GM18507 (cell line): ENCODE measurements around the gene THSD4.
A peak's percentile ranks its signal among the peaks of the same experiment; 100 is the strongest.

Source experiments
- DNase-seq: peaks from one replicate; pipeline ENCODE4 v3.0.0; 2011; ENCODE audit warnings: low read depth; ENCODE audit not compliant: insufficient read length; ENCODE audit errors: extremely low spot score
- FAIRE-seq: peaks from 2 replicates; lab custom pipeline; 2011; peaks lifted over from hg19 to GRCh38; lab: Jason Lieb, UNC

Gene THSD4

DNA sequence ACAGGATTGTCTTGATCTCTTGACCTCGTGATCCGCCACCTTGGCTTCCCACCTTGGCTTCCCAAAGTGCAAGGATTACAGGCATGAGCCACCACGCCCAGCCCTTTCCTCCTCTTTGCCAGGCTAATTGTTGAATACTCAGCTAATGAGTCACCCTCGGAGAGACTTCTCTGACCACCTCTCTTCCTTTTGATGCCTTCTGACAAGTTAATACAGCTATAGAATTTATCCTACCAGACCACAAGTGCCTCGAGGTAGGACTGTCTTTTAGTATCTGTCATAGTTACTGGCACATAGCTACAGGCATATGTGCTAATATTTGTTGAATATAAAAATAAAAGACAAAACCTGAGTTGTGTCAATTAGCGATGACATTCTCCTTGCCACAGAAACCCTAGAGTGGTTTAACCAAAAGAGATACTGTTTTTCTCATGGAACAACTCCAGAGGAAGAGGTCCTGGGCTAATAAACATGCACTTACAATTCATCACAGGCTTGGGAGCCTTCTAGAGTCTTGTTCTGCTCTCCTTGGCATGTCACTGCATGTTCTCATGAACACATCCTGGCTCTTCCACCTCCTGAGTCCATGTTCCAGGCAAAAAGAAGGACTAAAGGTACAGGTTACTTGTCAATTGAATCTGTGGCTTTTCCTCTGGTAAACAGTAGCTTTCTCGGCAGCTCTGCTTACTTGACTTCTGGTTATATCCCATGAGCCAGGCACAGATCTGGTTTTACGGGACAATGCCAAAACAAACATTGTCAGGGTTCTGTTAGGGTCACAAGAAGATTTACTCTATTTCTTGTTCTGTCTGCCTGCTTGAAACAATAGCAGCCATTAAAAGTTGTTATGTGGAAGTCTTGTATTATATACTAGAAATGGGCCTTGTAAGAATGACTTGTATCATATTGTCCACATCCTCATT is 332.3 kb downstream of the THSD4 start:
- DNase-seq (no peak), FAIRE-seq (no peak)

- DNase-seq: no peak
- peak; percentile 18 for FAIRE-seq
Measured at GRCh38 chr15:71448688-71449114, 333.4 kb downstream of the THSD4 start.

DNA sequence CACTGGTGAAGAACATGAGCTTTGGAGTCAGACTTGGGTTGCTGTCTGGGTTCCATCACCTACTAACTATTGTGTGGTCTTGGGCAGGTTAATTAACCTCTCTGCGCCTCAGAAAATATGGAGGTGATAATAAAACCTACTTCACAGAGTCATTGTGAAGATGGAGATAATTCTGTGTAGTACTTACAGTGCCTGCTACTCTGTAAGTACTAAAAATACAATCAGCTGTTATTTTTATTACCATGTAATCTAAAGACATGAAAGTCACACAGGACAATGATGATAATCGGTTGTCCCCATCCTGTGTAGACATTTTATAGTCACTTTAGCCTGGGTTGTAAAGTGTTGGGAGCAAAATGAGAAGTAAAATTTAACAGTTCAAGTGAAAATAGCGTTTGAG is 334.1 kb downstream of the THSD4 start:
- DNase-seq: no peak
- FAIRE-seq: no peak

DNA sequence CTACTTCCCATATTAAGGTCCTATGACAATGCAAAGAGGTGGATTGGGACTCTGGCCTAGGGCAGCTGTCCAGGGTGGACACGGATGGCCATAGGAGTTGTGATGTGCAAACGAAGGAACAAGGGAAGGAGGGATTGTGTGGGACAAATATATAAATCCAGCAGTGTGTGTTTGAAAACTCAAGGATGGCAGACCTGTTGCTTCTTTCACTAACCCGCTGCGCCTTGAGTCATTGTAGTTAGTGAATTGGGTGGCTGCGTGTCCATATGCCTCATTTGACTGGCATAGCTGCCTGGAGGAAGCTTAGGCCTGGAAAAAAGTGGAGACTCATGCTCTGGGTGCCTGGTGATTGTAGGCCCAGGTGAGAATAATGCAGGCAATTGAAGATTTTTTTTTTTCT is 334.7 kb downstream of the THSD4 start:
- FAIRE-seq: no peak

GRCh38 chr15:71451130-71451529 is 335.9 kb downstream of the THSD4 start:
- FAIRE-seq: no peak

More for the DNA sequence above, 334.7 kb downstream of the THSD4 start:
- no peak for DNase-seq

DNA sequence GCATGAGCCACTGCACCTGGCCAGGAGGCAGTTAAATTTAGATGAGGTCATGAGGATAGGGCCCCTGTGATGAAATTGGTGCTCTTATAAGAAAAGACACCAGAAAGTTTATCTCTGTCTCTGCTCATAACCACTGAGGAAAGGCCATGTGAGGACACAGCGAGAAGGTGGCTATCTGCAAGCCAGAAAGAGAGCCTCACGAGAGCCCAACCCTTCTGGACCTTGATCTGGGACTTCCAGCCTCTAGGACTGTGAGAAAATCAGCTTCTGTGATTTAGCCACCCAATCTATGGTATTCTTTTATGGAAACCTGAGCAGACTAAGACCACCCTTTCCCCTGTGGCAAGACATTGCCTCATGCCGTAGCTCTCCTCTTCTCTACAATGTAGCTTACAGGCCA is 337.6 kb downstream of the THSD4 start:
- DNase-seq (no peak), FAIRE-seq (no peak)

More at GRCh38 chr15:71451130-71451529, 335.9 kb downstream of the THSD4 start:
- no peak for DNase-seq

GRCh38 chr15:71454462-71454996 is 339.3 kb downstream of the THSD4 start:
- FAIRE-seq (no peak), DNase-seq (no peak)

DNA sequence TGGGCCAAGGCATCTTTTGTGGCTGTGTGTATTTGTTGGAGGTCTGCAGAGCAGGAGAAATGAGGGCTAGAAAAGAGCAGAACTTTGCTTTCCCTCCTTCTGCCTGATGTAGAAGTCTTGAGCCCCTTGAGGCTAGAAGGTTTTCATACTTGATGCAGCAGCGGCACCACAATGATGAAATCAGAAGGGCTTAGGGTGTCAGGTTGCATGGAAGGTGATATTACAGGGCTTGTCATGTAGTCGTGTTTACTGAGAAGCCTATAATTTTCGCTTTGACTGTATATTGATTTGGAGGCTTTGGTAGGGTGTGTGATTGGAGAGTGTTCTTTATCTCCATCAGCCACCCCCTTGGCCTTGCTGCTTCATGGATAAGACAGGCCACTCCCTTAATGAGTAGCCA is 339.8 kb downstream of the THSD4 start:
- DNase-seq (no peak), FAIRE-seq (no peak)

- no peak for FAIRE-seq
- no peak for DNase-seq
Measured at GRCh38 chr15:71455878-71456277, 340.6 kb downstream of the THSD4 start.

GRCh38 chr15:71456362-71456761 is 341.1 kb downstream of the THSD4 start:
- DNase-seq: no peak
- FAIRE-seq: no peak

DNA sequence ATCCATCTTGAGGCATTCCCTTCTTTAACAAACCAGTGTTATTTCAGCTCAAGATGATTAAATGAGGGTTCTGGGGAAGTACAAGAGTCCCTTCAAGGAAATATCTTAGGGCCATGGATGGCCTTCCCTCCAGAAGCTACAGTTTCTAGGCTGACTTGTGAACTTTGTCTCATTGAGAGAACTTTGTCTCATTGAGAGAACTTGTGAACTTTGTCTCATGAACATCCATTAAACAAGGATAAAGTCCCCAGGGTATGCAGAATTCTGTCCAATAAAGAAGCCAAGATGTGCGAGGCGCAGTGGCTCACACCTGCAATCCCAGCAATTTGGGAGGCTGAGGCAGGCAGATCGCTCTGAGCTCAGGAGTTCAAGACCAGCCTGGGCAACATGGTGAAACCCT is 341.5 kb downstream of the THSD4 start:
- no peak for FAIRE-seq
- no peak for DNase-seq

DNA sequence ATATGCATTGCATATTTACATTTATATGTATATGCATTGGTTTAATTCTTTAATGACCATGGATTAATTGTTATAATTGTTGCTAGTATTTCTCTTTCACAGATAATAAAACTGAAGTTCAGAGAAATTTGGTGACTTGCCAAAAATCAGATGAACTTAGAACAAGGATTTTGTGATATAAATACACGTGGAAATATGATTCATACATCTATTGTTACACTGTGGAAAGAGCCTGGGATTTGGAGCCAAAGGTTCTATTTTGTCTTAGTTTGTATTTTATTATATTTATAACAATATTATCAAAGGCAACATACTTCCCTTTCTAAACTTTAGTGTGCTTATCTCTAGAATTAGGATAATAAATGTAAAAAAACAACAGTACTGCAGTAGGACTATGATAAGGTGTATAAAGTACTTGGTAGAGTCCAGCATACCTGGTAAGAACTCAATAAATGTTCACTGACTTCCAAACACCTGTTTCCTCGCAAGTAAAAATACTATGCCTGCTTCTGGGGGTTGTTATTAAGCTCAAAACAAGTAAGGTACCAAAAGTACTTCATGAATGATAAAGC is 342.9 kb downstream of the THSD4 start:
- FAIRE-seq (no peak), DNase-seq (no peak)

GRCh38 chr15:71461748-71462147 is 346.5 kb downstream of the THSD4 start:
- FAIRE-seq (no peak), DNase-seq (no peak)

GRCh38 chr15:71462638-71463037 is 347.4 kb downstream of the THSD4 start:
- no peak for FAIRE-seq
- DNase-seq: no peak

DNA sequence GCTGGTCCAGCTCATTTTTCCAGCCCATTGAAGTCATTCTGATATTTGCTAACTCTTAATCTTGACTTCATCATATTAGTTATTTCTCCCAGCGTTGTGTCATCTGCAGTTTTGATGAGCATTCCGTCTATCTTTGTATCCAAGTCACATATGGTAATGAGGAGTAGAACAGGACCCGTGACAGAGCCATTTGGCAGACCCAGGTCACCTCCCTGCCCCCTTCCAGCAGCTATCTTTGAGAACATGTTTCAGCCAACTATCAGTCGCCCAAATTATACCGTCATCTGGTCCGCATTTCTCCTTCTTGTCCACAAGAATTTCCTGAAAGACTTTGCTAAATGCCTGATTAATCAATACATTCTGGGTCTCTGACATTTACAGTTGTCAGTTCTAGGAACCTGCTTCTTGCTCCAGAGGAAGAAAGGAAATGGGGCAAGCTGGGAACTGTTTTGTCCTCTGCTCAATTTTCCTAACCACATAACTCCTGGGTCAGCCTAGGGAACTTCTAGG is 347.9 kb downstream of the THSD4 start:
- FAIRE-seq (no peak), DNase-seq (no peak)

DNA sequence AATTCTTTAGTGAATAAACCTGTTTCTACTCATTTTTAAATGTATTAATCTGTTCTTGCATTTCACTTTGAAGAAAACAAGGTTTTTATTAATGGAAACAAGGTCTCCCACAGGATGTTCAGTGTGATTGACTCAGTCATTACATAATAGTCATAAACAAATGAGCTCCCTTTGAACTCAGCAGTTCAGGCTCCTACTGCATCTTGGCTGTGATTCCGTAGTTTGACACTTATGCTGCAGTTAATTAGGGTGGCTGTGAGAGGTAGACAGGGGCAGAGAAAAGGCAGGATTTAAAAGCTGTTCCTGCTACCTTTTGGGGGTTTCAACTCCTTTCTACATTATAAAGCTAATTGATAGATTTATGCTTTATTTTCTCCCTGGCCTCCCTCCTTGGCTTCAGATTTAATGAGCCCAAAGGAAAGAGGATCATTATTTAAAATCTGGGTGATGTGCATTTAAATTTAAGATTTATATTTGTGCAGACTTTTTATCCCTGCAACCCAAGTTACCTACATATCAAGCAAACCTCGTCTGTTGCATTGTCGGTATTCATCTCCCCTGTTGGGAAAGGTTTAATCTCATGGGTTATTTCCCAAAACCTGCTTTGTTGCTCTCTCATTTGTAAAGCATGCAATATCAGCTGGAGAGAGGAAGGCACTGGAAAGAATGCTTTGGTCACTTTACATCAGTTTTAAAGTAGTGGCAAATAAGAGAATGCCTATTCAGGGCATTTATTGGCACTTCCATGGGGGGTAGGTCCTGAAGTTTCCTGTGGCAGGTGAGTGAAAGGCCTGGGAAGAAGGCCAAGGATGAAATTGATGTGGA is 350.1 kb downstream of the THSD4 start:
- DNase-seq (no peak), FAIRE-seq (no peak)

DNA sequence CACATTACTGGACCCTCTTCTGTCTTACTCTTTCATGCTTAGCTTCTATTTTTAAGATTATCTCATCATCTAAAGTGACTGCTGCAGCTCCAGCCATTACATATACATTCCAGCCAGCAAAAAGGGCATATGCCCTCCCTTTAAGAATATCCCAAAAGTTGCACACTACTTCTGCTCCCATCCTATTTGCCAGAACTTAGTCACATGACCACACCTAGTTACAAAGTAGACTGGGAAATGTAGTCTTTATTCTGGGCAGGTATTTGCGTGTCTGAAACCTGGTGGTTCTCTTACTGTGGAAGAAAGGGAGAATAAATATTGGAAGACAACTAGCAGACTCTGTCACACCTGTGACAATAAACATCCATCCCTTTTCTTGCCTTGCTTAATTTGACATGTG is 353.4 kb downstream of the THSD4 start:
- DNase-seq (no peak), FAIRE-seq (no peak)

- DNase-seq: no peak
- FAIRE-seq: no peak
Measured at GRCh38 chr15:71469413-71469812, 354.1 kb downstream of the THSD4 start.

DNA sequence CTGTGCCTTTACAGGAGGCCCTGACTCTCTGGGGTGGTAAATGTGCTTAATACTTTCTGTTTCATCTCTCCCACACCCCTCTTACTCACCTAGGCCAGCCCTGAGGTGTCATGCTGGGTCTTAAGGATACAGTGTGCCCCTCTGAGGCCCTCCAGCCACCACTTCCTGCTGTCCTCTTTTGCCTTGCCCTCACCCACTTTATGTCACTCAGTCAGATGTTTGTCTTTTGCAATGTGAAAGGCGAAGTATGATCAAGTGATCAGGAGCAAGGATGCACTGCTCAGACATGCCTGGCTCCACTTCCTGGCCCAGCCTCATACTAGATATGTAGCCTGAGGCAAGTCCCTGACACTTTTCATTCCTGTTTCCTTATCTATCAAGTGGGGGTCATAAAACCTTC is 356.1 kb downstream of the THSD4 start:
- DNase-seq (no peak), FAIRE-seq (no peak)

DNA sequence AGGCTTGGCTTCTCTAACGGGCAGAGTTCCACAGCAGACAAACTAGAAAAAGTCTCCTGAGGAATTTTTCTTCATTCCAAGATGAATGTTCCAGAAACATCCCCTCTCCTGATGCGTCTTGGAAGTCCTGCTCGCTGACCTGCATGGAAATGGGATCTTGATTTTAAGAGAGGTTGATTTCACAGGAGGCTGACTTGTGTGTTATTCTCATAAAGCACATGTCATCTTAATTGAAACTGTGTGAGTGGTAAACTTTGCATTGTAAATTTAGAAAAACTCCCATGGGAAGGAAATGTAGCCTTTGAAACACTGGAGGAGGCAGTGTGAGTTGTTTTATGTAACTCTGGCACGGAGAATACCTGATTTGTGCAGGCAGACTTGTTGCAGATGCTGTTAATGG is 357.3 kb downstream of the THSD4 start:
- no peak for DNase-seq
- FAIRE-seq: no peak
